Stimulated activated CD4-positive, alpha-beta T cell treated with anti-CD3 and anti-CD28 coated beads, TNF-alpha, amount 100 ng/mL, for 48 hours (primary cell): Measurements from ENCODE around the gene DNASE1L1.
A peak's percentile ranks its signal among the peaks of the same experiment; 100 is the strongest.

ENCODE experiments used
- DNase-seq, 3 donors: peaks; one replicate each; pipeline ENCODE4 v3.0.0-alpha.2; 2020; ENCODE audit warnings: low read depth in 3 of 3

The DNASE1L1 gene

DNA sequence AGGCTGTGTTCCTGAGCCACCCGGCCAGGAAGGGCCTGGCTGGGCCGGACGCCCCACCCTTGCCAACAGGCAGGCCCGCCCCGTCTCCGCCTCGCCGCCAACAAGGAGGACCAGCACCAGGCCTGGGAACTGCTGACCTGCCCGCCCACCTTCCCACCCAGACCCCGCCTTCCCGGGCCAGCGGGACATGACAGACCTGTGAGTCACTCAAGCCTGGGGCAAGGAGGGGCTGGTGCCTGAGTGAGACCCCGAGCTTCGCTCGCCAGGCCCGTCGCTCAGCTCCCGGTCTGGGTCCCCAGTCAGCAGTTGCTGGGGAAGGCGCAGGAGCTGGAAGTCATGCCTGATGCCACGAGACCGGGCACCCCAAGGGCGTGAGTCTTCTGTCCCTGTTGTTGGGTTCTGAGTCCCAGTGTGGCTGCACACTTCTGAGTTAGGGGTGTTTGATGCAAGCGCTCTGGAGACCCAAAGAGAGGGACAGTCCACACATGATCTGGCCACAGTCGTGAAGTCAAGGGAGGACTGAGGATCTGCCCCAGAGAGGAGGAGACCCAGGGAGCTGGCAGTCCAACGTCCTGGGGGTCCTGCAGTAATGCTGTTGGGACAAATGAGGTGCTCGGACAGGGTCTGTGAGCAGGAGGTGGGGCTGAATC is at the start of gene DNASE1L1:
DNASE1L1 (minus strand) TSS at position 33 of the 650 bp plus-strand sequence. CDS start 3,686 bp downstream, outside the sequence.
- no peak for DNase-seq

DNA sequence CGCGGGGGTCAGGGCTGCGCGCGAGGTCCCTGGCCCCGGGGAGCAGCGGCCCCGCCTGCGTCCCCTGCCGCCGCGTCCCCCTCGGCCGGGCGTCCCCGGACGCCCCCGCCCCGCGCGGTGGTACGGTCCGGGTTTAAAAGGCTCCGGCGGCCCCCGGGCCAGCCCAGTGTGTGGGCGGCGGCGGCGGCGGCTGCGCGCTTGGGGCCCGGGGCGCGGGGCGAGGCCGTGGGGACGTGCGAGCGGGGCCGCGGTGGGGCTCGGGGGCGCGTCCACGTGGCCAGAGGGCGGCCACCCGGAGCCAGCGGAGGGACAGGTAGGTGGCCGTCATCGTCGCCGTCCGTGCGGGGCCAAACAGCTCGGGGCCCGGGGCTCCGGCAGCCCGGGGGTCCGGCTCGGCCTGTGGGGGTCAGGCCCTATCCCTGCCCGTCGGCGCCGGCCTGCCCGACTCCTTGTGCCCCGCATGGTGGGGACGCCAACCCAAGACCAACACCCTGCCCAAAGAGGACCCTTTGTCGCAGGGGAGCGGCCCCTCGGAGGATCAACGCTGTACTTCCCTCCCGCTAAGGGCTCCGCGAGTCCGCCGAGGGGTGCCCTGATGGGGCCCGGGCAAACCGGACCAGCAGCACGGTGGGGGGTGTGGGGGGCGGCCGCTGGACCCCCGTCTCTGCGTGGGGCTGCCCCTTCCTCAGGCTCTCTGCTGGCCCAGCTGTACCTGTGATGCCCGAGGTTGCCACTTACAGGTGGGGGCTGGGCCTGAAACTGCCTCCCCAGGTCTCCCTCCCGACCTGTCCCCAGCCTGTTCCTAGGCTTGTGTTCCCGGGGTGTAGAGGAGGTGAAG is 49.3 kb upstream of the DNASE1L1 start, which contains the start of gene PLXNA3:
PLXNA3 (plus strand) TSS at position 166 of the 838 bp plus-strand sequence. CDS start 1,903 bp downstream, outside the sequence.
- DNase-seq, result peak in 2 of 3 donors; percentile 37 to 42

- DNase-seq, result no peak
Measured at GRCh38 chrX:154457491-154458115, 48.5 kb upstream of the DNASE1L1 start.

DNA sequence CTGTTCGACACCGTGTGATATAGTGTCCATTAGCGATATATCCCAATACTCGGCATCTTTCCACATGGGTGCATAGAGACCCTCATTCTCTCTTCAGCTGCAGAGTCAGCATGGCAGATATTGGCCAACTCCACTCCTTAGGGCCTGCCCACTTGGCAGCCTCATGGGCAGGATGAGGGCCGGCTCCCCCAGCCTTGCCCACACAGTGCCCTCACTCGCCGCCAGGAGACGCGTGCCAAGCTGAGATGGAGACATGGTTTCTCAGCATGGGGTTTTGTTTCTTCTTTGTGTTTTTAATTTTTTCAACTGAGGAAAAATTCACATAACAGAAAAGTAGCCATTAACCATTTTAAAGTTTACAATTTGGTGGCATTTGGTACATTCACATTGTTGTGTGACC is 43.8 kb upstream of the DNASE1L1 start:
- DNase-seq, result no peak

DNA sequence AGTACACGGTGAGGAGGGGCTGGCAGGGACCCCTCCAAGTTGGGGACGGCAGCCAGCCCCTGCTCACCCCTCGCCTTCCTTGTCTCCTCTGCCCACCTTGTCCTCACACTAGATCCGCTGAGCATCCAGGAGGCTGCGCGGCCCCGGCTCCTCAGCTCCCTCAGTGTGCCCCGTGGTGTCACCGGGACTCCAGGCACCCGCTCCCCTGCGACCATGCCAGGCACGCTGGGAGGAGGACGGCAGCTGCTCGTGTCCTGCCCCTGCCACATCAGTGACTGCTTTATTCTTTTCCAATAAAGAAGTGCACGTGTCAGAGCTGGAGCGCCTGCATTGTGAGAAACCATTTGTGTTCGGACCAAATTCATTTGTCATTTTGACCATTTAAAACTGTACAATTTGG is 41.3 kb upstream of the DNASE1L1 start:
- DNase-seq, result no peak

DNA sequence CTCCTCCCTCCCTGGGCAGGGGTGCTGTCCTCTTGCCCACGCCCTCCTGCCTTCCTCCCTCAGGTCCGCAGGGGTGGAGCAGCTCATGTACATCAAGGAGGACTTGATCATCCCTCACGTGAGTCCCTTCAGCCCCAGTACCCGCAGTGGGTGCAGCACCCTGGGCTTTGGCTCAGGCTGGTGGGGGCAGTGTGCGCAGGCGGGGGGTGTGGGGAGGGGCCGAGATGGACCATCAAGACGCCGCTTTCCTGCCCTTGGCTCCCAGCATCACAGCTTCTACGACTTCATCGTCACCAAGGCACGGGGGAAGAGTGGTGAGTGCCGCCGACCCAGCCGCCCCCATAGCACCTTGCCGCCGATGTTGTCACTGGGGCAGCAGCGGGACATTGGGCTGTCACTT is 40.6 kb upstream of the DNASE1L1 start:
- no peak for DNase-seq

DNA sequence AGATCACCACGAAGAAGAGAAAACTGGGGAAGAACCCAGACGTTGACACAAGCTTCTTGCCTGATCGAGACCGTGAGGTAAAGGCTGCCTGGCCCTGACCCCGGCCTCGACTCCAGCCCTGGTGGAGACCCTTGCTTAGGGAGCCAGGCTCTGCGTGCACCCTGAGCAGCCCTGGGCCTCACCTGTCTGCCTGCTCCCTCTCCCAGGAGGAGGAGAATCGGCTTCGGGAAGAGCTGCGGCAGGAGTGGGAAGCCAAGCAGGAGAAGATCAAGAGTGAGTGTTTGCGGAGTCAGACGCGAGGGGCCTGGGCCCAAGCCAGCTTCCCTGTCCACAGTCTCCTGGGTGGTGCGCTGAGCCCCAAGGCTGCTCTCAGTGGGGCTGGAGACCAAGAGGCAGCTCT is 39.4 kb upstream of the DNASE1L1 start:
- DNase-seq, result no peak

- DNase-seq, result no peak
Measured at GRCh38 chrX:154446430-154446829, 37.4 kb upstream of the DNASE1L1 start.

GRCh38 chrX:154445776-154446175 is 36.7 kb upstream of the DNASE1L1 start:
- no peak for DNase-seq

DNA sequence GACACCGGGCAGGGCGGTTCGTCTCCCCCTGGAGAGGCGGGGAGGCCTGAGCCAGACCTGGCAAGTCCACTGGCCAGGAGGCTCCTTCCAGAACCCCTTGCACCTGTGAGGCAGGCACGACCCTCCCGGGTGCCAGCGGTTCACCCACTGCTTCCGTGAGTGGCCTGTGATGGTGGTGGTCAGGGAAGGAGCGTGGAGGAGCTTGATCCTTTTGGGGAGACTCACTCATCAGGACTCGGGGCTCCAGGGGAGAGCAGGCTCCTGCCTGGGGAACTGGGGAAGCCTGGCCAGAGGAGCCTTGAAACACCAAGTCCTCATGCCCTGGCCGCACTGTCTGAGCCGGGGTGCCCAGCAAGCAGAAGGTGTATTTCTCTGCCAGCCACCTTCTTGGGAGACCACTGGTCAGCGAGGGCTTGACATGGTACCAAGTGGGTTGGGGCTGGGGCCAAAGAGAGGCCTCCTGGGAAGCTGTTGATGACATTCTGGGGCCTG is 35.7 kb upstream of the DNASE1L1 start:
- no peak for DNase-seq

DNA sequence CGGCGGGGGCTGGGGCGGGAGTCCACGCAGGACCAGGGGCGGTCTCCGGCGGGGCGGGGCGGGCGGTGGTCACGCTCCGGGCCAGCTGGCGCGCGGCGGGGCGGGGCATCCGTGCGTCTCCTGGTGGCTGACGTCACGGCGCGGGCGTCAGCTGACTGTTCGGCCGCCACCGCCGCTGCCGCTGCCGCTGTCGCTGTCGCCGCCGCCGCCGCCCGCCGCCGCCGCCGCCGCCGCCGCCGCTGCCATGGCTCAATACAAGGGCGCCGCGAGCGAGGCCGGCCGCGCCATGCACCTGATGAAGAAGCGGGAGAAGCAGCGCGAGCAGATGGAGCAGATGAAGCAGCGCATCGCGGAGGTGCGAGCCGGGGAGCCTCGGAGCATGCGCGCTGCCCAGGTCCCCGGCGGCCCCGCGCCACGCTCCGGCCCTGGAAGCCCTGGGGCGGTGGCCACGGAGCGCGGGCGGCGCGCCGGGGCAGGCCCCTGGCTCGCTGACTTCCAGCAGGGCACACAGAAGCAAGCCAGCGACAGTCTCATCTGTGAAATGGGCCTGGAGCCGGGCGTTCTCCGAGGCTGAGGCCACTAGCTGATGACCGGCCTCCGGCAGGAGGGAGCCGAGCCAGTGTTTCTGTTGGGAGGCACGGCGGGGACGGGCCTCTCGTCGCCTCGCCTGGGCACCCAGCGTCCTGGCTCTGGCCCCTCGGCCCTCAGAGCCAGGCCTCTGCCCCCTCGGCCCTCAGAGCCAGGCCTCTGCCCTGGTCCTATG is 35.1 kb upstream of the DNASE1L1 start, which contains the start of gene FAM50A:
FAM50A (plus strand) TSS at position 150 of the 763 bp plus-strand sequence; CDS start at position 245, 95 bp downstream.
- peak in 2 of 3 donors; percentile 37 to 69 for DNase-seq

GRCh38 chrX:154443479-154443910 is 34.4 kb upstream of the DNASE1L1 start:
- DNase-seq, result no peak

- no peak for DNase-seq
Measured at GRCh38 chrX:154441984-154442707, 33.1 kb upstream of the DNASE1L1 start.

- no peak for DNase-seq
Measured at GRCh38 chrX:154441564-154441963, 32.5 kb upstream of the DNASE1L1 start.

DNA sequence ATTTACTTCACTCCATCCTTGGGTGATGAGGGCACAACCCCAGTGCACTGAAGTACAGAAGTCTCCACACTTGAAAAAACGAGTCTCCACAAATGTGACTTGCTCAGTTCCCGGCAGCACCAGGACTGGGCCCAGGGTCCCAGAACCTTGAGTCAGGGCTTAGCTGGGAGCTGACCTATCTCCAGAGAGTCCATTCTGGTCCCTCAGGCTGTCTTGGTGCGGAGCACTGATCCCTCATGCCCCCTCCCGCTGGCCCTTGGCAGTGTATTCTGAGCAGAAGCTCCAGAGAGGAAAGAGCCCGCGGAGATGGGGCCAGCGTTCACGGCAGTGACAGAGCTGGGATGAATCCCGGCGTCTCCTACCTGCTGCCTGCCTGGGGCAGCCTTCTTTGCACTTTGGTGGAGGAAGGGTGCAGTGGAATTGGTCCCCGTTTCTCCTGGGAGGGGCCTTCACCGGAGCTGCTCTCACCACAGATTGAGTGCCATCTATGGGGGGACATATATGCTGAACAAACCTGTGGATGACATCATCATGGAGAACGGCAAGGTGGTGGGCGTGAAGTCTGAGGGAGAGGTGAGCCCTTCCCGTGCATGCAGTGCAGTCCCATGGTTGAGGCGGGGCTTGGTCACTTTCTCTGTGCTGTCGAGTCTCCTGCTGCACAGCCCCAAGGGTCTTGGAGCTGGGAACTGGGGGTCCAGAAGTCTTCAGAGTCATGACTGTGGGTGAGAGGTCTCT is 31.7 kb upstream of the DNASE1L1 start:
- no peak for DNase-seq

DNA sequence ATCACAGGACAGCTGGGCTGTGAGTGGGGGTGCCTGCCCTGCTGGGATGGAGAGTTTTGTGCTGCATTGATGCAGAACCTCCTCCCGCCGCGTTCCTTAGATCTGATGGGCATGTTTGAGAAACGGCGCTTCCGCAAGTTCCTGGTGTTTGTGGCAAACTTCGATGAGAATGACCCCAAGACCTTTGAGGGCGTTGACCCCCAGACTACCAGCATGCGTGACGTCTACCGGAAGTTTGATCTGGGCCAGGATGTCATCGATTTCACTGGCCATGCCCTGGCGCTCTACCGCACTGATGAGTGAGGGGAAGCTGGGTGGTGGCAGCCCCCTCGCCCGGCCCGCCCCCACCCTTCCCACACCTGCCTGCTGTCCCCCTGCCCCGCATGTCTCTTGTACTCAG is 30.8 kb upstream of the DNASE1L1 start:
- DNase-seq, result no peak

- DNase-seq, result no peak
Measured at GRCh38 chrX:154437971-154438893, 29.2 kb upstream of the DNASE1L1 start.

GRCh38 chrX:154436983-154437752 is 28.1 kb upstream of the DNASE1L1 start, which contains the start of gene GDI1:
Gene GDI1, plus strand, starts transcription at chrX:154437154. Its CDS starts 101 bp downstream, at chrX:154437255.
- DNase-seq, result peak in 1 of 3 donors; percentile 24
